ENCODE measurements around the gene SRCIN1. TPM values are rescaled to one million over a fixed set of nuclear protein-coding genes. Genes with fewer than 3 reads are reported as not detected.

The SRCIN1 gene
- total and polyA plus RNA-seq, 4 donors, result 0.05 to 5.3 (median 2.7) TPM

DNA sequence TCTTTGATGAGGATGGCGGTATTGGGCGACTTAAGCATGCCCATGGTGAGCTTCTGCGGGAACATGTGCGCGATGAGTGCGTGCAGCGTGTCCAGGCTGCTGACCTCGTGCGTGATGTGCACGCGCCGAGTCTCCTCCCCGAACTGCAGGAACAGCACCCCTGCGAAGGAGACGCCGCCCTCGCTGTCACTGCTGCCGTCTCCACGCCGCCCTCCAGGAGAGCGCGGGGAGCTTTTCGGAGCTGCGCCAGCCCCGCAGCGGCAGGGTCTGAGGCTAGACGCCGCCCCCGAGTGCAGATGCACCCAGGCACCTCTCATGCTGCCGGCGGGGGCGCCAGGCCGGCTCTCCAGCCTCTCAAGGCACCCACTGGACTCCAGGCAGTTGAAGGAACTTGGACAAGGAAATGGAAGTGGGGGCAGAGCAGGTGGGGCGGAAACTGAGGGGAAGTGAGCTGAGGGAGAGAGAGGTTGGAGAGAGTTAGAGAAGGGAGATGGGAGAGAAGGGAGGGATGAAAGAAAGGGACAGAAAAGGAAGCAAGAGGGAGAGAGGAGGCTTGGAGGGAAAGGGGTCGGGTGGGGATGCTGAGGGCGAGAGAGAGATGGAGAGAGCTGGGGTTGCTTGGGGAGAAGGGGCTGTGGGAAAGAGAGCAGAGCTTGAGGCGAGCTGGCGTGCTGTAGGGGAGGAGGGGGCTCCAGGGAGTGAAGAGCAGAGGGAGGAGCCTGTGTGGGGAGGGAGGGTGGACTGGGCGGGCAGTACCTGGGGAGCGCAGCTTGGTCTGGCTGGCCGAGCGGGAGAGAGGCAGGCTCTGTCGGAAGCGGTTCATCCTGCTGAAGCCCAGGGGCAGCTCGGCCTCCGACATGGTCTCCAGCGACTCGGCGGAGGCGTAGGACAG is 42.1 kb downstream of the SRCIN1 start:
- Histone ChIP-seq H3K27me3 (ENCODE audit: control insufficient read depth in 4 of 4, insufficient read depth in 4 of 4, low read length in 3 of 4) (peaks cover 0 to 3% (median 0%) of the 10 kb centered on the region in 4 donors), H3K36me3 (ENCODE audit: control insufficient read depth in 4 of 4, insufficient read depth in 3 of 4, low read depth in 1 of 4, low read length in 3 of 4) (no peaks in the 10 kb centered on the region), H3K27ac (ENCODE audit: low read depth in 1 of 2, low read length in 2 of 2) (no peak overlapping the region), H3K9me3 (ENCODE audit: control insufficient read depth in 4 of 4, low read length in 3 of 4) (no peaks in the 10 kb centered on the region), H3K4me1 (ENCODE audit: control insufficient read depth in 4 of 4, insufficient read depth in 4 of 4, low read length in 3 of 4) (peaks cover 12 to 29% (median 23%) of the 10 kb centered on the region in 4 donors), H3K4me3 (ENCODE audit: low read depth in 1 of 3, low read length in 3 of 3) (no peak overlapping the region), H3K9ac (ENCODE audit: low read depth in 1 of 2, low read length in 2 of 2) (no peak overlapping the region)
- TF ChIP-seq RAD21 (IDR thresholded peaks at IDR 0.05) (no peak), GABPA (IDR thresholded peaks at IDR 0.05 in 1 of 2, conservative IDR thresholded peaks at IDR 0.05 in 1 of 2) (no peak), JUND (IDR thresholded peaks at IDR 0.05) (no peak), EGR1 (IDR thresholded peaks at IDR 0.05; ENCODE audit: low read depth in 2 of 2) (no peak)
- TF ChIP-seq, protein P1, sequence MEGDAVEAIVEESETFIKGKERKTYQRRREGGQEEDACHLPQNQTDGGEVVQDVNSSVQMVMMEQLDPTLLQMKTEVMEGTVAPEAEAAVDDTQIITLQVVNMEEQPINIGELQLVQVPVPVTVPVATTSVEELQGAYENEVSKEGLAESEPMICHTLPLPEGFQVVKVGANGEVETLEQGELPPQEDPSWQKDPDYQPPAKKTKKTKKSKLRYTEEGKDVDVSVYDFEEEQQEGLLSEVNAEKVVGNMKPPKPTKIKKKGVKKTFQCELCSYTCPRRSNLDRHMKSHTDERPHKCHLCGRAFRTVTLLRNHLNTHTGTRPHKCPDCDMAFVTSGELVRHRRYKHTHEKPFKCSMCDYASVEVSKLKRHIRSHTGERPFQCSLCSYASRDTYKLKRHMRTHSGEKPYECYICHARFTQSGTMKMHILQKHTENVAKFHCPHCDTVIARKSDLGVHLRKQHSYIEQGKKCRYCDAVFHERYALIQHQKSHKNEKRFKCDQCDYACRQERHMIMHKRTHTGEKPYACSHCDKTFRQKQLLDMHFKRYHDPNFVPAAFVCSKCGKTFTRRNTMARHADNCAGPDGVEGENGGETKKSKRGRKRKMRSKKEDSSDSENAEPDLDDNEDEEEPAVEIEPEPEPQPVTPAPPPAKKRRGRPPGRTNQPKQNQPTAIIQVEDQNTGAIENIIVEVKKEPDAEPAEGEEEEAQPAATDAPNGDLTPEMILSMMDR (IDR thresholded peaks at IDR 0.05; ENCODE audit: low read depth, low read length, missing input control), result no peak
- DNase-seq (ENCODE audit: low spot score), result no peak
- WGBS, result 65% methylated on average over 50 of the region's 50 CpGs

DNA sequence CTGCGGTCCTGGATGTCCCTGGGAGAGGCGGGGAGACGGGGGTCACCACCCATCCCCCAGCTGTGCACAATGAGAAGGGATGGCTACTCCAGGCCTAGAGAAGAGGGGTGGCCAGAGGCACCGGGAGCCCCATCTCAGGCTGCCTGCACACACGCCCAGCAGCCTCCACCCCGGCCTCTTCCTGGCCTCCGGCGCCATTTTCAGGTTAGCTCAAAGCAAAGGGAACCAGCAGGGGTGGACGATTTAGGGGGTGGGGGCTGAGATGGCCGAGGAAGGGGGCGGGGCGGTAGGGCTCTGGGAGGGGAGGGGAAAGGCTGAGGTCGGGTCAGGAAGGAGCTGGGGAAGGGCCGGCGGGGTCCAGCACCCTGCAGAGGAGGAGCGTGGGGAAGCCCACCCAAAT is 42.8 kb downstream of the SRCIN1 start:
- H3K27ac ChIP-seq (ENCODE audit: low read depth in 1 of 2, low read length in 2 of 2), result no peak overlapping the region
- H3K9ac ChIP-seq (ENCODE audit: low read depth in 1 of 2, low read length in 2 of 2), result no peak overlapping the region
- H3K4me1 ChIP-seq (ENCODE audit: control insufficient read depth in 4 of 4, insufficient read depth in 4 of 4, low read length in 3 of 4), result peaks cover 12 to 36% (median 27%) of the 10 kb centered on the region in 4 donors
- no peaks in the 10 kb centered on the region for H3K36me3 ChIP-seq (ENCODE audit: control insufficient read depth in 4 of 4, insufficient read depth in 3 of 4, low read depth in 1 of 4, low read length in 3 of 4)
- DNase-seq (ENCODE audit: low spot score), result no peak
- H3K27me3 ChIP-seq (ENCODE audit: control insufficient read depth in 4 of 4, insufficient read depth in 4 of 4, low read length in 3 of 4), result peaks cover 0 to 3% (median 0%) of the 10 kb centered on the region in 4 donors
- no peak overlapping the region for H3K4me3 ChIP-seq (ENCODE audit: low read depth in 1 of 3, low read length in 3 of 3)
- H3K9me3 ChIP-seq (ENCODE audit: control insufficient read depth in 4 of 4, low read length in 3 of 4), result no peaks in the 10 kb centered on the region
- TF ChIP-seq YY1 (IDR thresholded peaks at IDR 0.05) (no peak), SP1 (IDR thresholded peaks at IDR 0.05) (no peak), EGR1 (IDR thresholded peaks at IDR 0.05; ENCODE audit: low read depth in 2 of 2) (no peak), FOXA2 (IDR thresholded peaks at IDR 0.05) (no peak), HNF4A (conservative IDR thresholded peaks at IDR 0.05) (no peak), HNF4G (IDR thresholded peaks at IDR 0.05) (no peak), JUND (IDR thresholded peaks at IDR 0.05) (no peak), NR2F2 (IDR thresholded peaks at IDR 0.05) (no peak), RAD21 (IDR thresholded peaks at IDR 0.05) (no peak), FOXA1 (IDR thresholded peaks at IDR 0.05) (no peak), TAF1 (conservative IDR thresholded peaks at IDR 0.05) (no peak), RXRA (IDR thresholded peaks at IDR 0.05) (no peak), GABPA (IDR thresholded peaks at IDR 0.05 in 1 of 2, conservative IDR thresholded peaks at IDR 0.05 in 1 of 2) (no peak)
- TF ChIP-seq, protein P2, sequence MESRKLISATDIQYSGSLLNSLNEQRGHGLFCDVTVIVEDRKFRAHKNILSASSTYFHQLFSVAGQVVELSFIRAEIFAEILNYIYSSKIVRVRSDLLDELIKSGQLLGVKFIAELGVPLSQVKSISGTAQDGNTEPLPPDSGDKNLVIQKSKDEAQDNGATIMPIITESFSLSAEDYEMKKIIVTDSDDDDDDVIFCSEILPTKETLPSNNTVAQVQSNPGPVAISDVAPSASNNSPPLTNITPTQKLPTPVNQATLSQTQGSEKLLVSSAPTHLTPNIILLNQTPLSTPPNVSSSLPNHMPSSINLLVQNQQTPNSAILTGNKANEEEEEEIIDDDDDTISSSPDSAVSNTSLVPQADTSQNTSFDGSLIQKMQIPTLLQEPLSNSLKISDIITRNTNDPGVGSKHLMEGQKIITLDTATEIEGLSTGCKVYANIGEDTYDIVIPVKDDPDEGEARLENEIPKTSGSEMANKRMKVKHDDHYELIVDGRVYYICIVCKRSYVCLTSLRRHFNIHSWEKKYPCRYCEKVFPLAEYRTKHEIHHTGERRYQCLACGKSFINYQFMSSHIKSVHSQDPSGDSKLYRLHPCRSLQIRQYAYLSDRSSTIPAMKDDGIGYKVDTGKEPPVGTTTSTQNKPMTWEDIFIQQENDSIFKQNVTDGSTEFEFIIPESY (IDR thresholded peaks at IDR 0.05), result no peak
- TF ChIP-seq, protein P3, sequence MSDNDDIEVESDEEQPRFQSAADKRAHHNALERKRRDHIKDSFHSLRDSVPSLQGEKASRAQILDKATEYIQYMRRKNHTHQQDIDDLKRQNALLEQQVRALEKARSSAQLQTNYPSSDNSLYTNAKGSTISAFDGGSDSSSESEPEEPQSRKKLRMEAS (IDR thresholded peaks at IDR 0.05), result no peak
- TF ChIP-seq, protein P1 (IDR thresholded peaks at IDR 0.05; ENCODE audit: low read depth, low read length, missing input control), result no peak
- TF ChIP-seq, protein P4, sequence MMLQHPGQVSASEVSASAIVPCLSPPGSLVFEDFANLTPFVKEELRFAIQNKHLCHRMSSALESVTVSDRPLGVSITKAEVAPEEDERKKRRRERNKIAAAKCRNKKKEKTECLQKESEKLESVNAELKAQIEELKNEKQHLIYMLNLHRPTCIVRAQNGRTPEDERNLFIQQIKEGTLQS (IDR thresholded peaks at IDR 0.05), result no peak
- TF ChIP-seq, protein P5, sequence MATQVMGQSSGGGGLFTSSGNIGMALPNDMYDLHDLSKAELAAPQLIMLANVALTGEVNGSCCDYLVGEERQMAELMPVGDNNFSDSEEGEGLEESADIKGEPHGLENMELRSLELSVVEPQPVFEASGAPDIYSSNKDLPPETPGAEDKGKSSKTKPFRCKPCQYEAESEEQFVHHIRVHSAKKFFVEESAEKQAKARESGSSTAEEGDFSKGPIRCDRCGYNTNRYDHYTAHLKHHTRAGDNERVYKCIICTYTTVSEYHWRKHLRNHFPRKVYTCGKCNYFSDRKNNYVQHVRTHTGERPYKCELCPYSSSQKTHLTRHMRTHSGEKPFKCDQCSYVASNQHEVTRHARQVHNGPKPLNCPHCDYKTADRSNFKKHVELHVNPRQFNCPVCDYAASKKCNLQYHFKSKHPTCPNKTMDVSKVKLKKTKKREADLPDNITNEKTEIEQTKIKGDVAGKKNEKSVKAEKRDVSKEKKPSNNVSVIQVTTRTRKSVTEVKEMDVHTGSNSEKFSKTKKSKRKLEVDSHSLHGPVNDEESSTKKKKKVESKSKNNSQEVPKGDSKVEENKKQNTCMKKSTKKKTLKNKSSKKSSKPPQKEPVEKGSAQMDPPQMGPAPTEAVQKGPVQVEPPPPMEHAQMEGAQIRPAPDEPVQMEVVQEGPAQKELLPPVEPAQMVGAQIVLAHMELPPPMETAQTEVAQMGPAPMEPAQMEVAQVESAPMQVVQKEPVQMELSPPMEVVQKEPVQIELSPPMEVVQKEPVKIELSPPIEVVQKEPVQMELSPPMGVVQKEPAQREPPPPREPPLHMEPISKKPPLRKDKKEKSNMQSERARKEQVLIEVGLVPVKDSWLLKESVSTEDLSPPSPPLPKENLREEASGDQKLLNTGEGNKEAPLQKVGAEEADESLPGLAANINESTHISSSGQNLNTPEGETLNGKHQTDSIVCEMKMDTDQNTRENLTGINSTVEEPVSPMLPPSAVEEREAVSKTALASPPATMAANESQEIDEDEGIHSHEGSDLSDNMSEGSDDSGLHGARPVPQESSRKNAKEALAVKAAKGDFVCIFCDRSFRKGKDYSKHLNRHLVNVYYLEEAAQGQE (IDR thresholded peaks at IDR 0.05), result no peak
- 66% methylated on average over 16 of the region's 16 CpGs for WGBS
